OCI-LY1 (cell line): Measurements from ENCODE around the gene RBM47.

Experiments
- H2AFZ ChIP-seq: fragments of 200-600 bp; sonication (generic), shearing (Covaris generic); 2 replicates; pipeline ENCODE4 v1.6.0; 2014; ENCODE audit warnings: antibody characterized with exemption, mild to moderate bottlenecking, low read length
- H3F3A ChIP-seq: fragments of 200-600 bp; sonication (generic), shearing (Covaris generic); 2 replicates; pipeline ENCODE4 v1.6.0; 2014; ENCODE audit warnings: mild to moderate bottlenecking, antibody characterized with exemption, low read length, moderate library complexity; ENCODE audit not compliant: insufficient read depth
- H3K27ac ChIP-seq: fragments of 200-600 bp; sonication (generic); 2 replicates; pipeline ENCODE4 v1.5.1; 2014; ENCODE audit warnings: low read length, mixed run types, mild to moderate bottlenecking, low read depth; ENCODE audit not compliant: poor library complexity, severe bottlenecking
- H3K27me3 ChIP-seq: fragments of 200-600 bp; sonication (generic); 2 replicates; pipeline ENCODE4 v1.6.0; 2014; ENCODE audit warnings: antibody characterized with exemption, mild to moderate bottlenecking, low read length, moderate library complexity; ENCODE audit not compliant: insufficient read depth
- H3K36me3 ChIP-seq: fragments of 200-600 bp; sonication (generic); 2 replicates; pipeline ENCODE4 v1.6.1; 2014; ENCODE audit warnings: mild to moderate bottlenecking, antibody characterized with exemption, low read length, moderate library complexity, mixed read lengths; ENCODE audit not compliant: insufficient read depth
- H3K4me1 ChIP-seq: fragments of 200-600 bp; sonication (generic); 2 replicates; pipeline ENCODE4 v1.5.1; 2014; ENCODE audit warnings: mild to moderate bottlenecking, low read length, moderate library complexity; ENCODE audit not compliant: insufficient read depth, severe bottlenecking
- H3K4me2 ChIP-seq: fragments of 200-600 bp; sonication (generic), shearing (Covaris generic); 2 replicates; pipeline ENCODE4 v1.6.1; 2014; ENCODE audit warnings: low read length
- H3K4me3 ChIP-seq: fragments of 200-600 bp; sonication (generic); 2 replicates; pipeline ENCODE4 v1.5.1; 2014; ENCODE audit warnings: low read length, low read depth, mild to moderate bottlenecking, mixed read lengths; ENCODE audit not compliant: poor library complexity, severe bottlenecking
- H3K79me2 ChIP-seq: fragments of 200-600 bp; shearing (Covaris generic); 2 replicates; pipeline ENCODE4 v1.6.1; 2016; ENCODE audit warnings: mixed run types, low read length, mixed read lengths; ENCODE audit not compliant: insufficient read depth
- H3K9ac ChIP-seq: fragments of 200-600 bp; sonication (generic), shearing (Covaris generic); 2 replicates; pipeline ENCODE4 v1.6.1; 2014; ENCODE audit warnings: mild to moderate bottlenecking, low read length, mixed read lengths
- H3K9me2 ChIP-seq: fragments of 200-600 bp; sonication (generic), shearing (Covaris generic); 2 replicates; pipeline ENCODE4 v1.6.1; 2014; ENCODE audit warnings: low read depth, mild to moderate bottlenecking, low read length, mixed read lengths
- H3K9me3 ChIP-seq: fragments of 200-600 bp; shearing (Covaris generic); 2 replicates; pipeline ENCODE4 v1.6.1; 2014; ENCODE audit warnings: low read length, mixed read lengths
- H4K20me1 ChIP-seq: fragments of 200-600 bp; sonication (generic), shearing (Covaris generic); 2 replicates; pipeline ENCODE4 v1.6.0; 2016; ENCODE audit warnings: mild to moderate bottlenecking, low read length; ENCODE audit not compliant: insufficient read depth
- CTCF ChIP-seq: fragments of 200-600 bp; sonication (generic), shearing (Covaris generic); IDR thresholded peaks from 2 replicates; pipeline ENCODE4 v1.5.1; 2017; ENCODE audit warnings: mild to moderate bottlenecking, antibody characterized with exemption, low read length, moderate library complexity, mixed read lengths
- EZH2 ChIP-seq: fragments of 200-600 bp; sonication (generic), shearing (Covaris generic); IDR thresholded peaks from 2 replicates; pipeline ENCODE4 v1.8.0; 2017; ENCODE audit warnings: borderline replicate concordance, mixed run types, mild to moderate bottlenecking, antibody characterized with exemption, low read length, moderate library complexity, mixed read lengths

Gene RBM47

DNA sequence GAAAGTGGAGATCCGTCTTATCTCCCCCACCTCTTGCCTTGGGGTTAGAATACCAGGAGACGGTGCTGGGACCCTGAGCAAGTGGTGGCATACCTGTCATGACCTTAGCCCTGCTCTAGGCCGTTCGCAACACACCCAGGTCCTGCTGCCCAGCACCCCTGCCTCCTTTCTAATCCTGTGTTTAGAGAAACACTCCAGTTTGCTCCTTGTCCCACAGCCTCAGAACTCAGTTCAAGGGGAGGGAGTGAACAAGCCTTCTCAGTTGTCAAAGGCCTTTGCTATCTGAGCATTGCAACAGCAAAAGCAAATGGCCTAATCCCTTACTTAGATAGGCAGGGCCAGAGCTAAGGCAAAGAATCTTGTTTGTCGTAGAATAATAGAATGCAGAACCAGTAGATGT lies 226.6 kb downstream of the RBM47 start:
- no peak overlapping the region for H3K27ac ChIP-seq
- H3K4me2 ChIP-seq, result no peak overlapping the region
- H3K9me3 ChIP-seq, result no peaks in the 10 kb centered on the region
- H3K36me3 ChIP-seq, result no peaks in the 10 kb centered on the region
- TF ChIP-seq CTCF, result no peak
- no peak for TF ChIP-seq EZH2
- H4K20me1 ChIP-seq, result no peaks in the 10 kb centered on the region
- no peaks in the 10 kb centered on the region for H3F3A ChIP-seq
- H3K4me3 ChIP-seq, result no peak overlapping the region
- no peaks in the 10 kb centered on the region for H3K4me1 ChIP-seq
- no peak overlapping the region for H3K9ac ChIP-seq
- H3K79me2 ChIP-seq, result no peaks in the 10 kb centered on the region
- H3K9me2 ChIP-seq, result no peaks in the 10 kb centered on the region
- H2AFZ ChIP-seq, result no peak overlapping the region
- H3K27me3 ChIP-seq, result peaks cover 5% of the 10 kb centered on the region; the same call in 1 of the 2 replicates

GRCh38 chr4:40402556-40402955 lies 227.1 kb downstream of the RBM47 start:
- Histone ChIP-seq H3K36me3 (no peaks in the 10 kb centered on the region), H3K27ac (no peak overlapping the region), H3K4me1 (no peaks in the 10 kb centered on the region), H3K9me2 (no peaks in the 10 kb centered on the region), H4K20me1 (no peaks in the 10 kb centered on the region), H3K9me3 (no peaks in the 10 kb centered on the region), H2AFZ (no peak overlapping the region), H3F3A (no peaks in the 10 kb centered on the region), H3K79me2 (no peaks in the 10 kb centered on the region), H3K4me2 (no peak overlapping the region), H3K27me3 (peaks cover 5% of the 10 kb centered on the region; the same call in 1 of the 2 replicates), H3K4me3 (no peak overlapping the region), H3K9ac (no peak overlapping the region)
- TF ChIP-seq CTCF (no peak), EZH2 (no peak)

DNA sequence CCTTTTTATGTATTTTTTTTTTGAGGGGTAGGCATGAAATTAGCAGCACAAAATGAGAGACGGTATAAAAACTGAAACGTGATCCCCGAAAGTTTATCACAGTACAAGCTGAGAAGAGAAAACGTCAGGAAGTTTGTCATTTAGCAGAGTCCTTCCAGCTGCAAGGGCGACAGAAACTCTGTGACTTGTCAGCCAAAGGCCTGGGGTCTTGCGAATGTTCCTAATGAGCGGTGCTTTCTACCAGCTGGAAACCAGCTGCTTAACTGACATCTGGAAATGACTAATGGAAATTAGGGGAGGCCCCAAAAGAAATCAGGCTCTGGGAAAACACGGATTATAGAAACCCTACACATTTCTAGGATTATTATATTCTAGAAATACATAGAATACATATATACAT lies 228.0 kb downstream of the RBM47 start:
- Histone ChIP-seq H3K9ac (no peak overlapping the region), H3K9me3 (no peaks in the 10 kb centered on the region), H4K20me1 (no peaks in the 10 kb centered on the region), H3K36me3 (no peaks in the 10 kb centered on the region), H3K9me2 (no peaks in the 10 kb centered on the region), H3K79me2 (no peaks in the 10 kb centered on the region), H3F3A (no peaks in the 10 kb centered on the region), H3K4me1 (no peaks in the 10 kb centered on the region), H3K27me3 (peaks cover 5% of the 10 kb centered on the region; the same call in 1 of the 2 replicates), H3K4me3 (no peak overlapping the region), H3K4me2 (no peak overlapping the region), H2AFZ (no peak overlapping the region), H3K27ac (no peak overlapping the region)
- TF ChIP-seq CTCF (no peak), EZH2 (no peak)
